NCI-H1048 (cell line): ENCODE measurements around the gene NECTIN3.
A peak's percentile ranks its signal among the peaks of the same experiment; 100 is the strongest.

Experiments used
- DNase-seq: peaks from one replicate; lab custom pipeline; 2025; lab: John Stamatoyannopoulos, UW

The NECTIN3 gene

GRCh38 chr3:111071257-111072030 lies at the start of gene NECTIN3:
Gene NECTIN3 (plus strand): TSS chr3:111071816. CDS start chr3:111072018, 202 bp downstream.
- DNase-seq: peak; percentile 95

GRCh38 chr3:111027868-111028267 lies 43.7 kb upstream of the NECTIN3 start:
- no peak for DNase-seq

- DNase-seq: no peak
Observed at GRCh38 chr3:111031538-111031937, 40.1 kb upstream of the NECTIN3 start.

- no peak for DNase-seq
Observed at GRCh38 chr3:111032677-111033076, 38.9 kb upstream of the NECTIN3 start.

- no peak for DNase-seq
Observed at GRCh38 chr3:111033470-111034050, 38.1 kb upstream of the NECTIN3 start.

GRCh38 chr3:111035316-111035715 lies 36.3 kb upstream of the NECTIN3 start:
- DNase-seq: no peak

GRCh38 chr3:111035902-111036301 lies 35.7 kb upstream of the NECTIN3 start:
- DNase-seq: no peak

GRCh38 chr3:111040959-111041358 lies 30.7 kb upstream of the NECTIN3 start:
- no peak for DNase-seq

- DNase-seq: no peak
Observed at GRCh38 chr3:111045564-111045963, 26.1 kb upstream of the NECTIN3 start.

GRCh38 chr3:111047042-111047441 lies 24.6 kb upstream of the NECTIN3 start:
- DNase-seq: no peak

GRCh38 chr3:111047812-111048435 lies 23.7 kb upstream of the NECTIN3 start:
- DNase-seq: no peak

GRCh38 chr3:111051354-111051753 lies 20.3 kb upstream of the NECTIN3 start:
- no peak for DNase-seq

- DNase-seq: peak; percentile 25
Observed at GRCh38 chr3:111068574-111068973, 3.0 kb upstream of the NECTIN3 start.

GRCh38 chr3:111069974-111070771 lies 1.4 kb upstream of the NECTIN3 start:
- no peak for DNase-seq

GRCh38 chr3:111070772-111071256 lies 802 bp upstream of the NECTIN3 start:
- no peak for DNase-seq

- DNase-seq: no peak
Observed at GRCh38 chr3:111072031-111072921, 660 bp downstream of the NECTIN3 start.

GRCh38 chr3:111073218-111073617 lies 1.6 kb downstream of the NECTIN3 start:
- DNase-seq: no peak

- no peak for DNase-seq
Observed at GRCh38 chr3:111076732-111077131, 5.1 kb downstream of the NECTIN3 start.

- no peak for DNase-seq
Observed at GRCh38 chr3:111077369-111077768, 5.8 kb downstream of the NECTIN3 start.

GRCh38 chr3:111080413-111080812 lies 8.8 kb downstream of the NECTIN3 start:
- DNase-seq: no peak

GRCh38 chr3:111081008-111081545 lies 9.5 kb downstream of the NECTIN3 start:
- no peak for DNase-seq
